ENCODE results near the gene PCBP3. TPM values are rescaled to one million over a fixed set of nuclear protein-coding genes. Genes with fewer than 3 reads are reported as not detected.
A peak's percentile ranks its signal among the peaks of the same experiment; 100 is the strongest.

PCBP3 gene
- total and polyA plus RNA-seq, 2 of the 13 experiments (the other 11 are each of a cell fraction or from before 2014, with no cell fraction given): not detected

GRCh38 chr21:45954261-45954660 is 310.7 kb downstream of the PCBP3 start:
- intact Hi-C loops (cut with micrococcal nuclease; ENCODE audit: unreplicated experiment): no loop called here
- Histone ChIP-seq H3K27ac (ENCODE audit: extremely low read length, insufficient read depth, low read length) (no peak overlapping the region), H3K4me3 (replicated peaks in 1 of 3; ENCODE audit: insufficient read depth in 1 of 3, low read depth in 2 of 3, low read length in 3 of 3) (no peak overlapping the region), H3K4me2 (ENCODE audit: low read depth, low read length) (no peak overlapping the region), H3K9me3 (ENCODE audit: low read length) (no peaks in the 10 kb centered on the region), H4K20me1 (ENCODE audit: insufficient read depth, low read length) (no peaks in the 10 kb centered on the region), H3K4me1 (ENCODE audit: insufficient read depth, low read length) (no peaks in the 10 kb centered on the region), H3K27me3 (ENCODE audit: control insufficient read depth in 1 of 2, insufficient read depth in 2 of 2, low read length in 2 of 2) (peaks cover 1 to 43% of the 10 kb centered on the region in 2 experiments; a peak in 4 of 5 replicates), H3K79me2 (ENCODE audit: insufficient read depth, low read length) (no peaks in the 10 kb centered on the region), H3K9ac (ENCODE audit: insufficient read depth, low read depth, low read length) (no peak overlapping the region), H3K36me3 (replicated peaks in 1 of 2; ENCODE audit: control insufficient read depth in 1 of 2, insufficient read depth in 2 of 2, low read length in 2 of 2) (no peaks in the 10 kb centered on the region), H2AFZ (ENCODE audit: low read length) (no peak overlapping the region)
- ATAC-seq: peak; percentile 32; the same call in 1 of the 3 replicates
- ChIA-PET POLR2A (no interaction called here), CTCF (ENCODE audit: low intra/inter-chr PET ratio, low total read pairs) (no interaction called here)
- in situ Hi-C loops (cut with HindIII; ENCODE audit: extremely low pct_ligation_motif_present, low pct_unique_long_range_greater_than_20kb): no loop called here
- WGBS (ENCODE audit: low lambda C conversion rate): 28% methylated on average over 12 of the region's 12 CpGs
- no TSS peak for BruUV-seq (replicated peaks)
- no peak for FAIRE-seq
- DNase-seq (ENCODE audit: low spot score): no peak
- TF ChIP-seq HOMEZ (CRISPR knock-in tag; IDR thresholded peaks at IDR 0.05; ENCODE audit: low read depth) (no peak), SAP130 (CRISPR knock-in tag; IDR thresholded peaks at IDR 0.05; ENCODE audit: low read depth) (no peak), ZBTB3 (CRISPR knock-in tag; IDR thresholded peaks at IDR 0.05; ENCODE audit: borderline replicate concordance, low read depth) (no peak), HMGA1 (CRISPR knock-in tag; conservative IDR thresholded peaks at IDR 0.05) (no peak), LCORL (IDR thresholded peaks at IDR 0.05) (no peak), LCORL (CRISPR knock-in tag; IDR thresholded peaks at IDR 0.05) (no peak), ZNF713 (CRISPR knock-in tag; IDR thresholded peaks at IDR 0.05) (no peak), CENPT (CRISPR knock-in tag; IDR thresholded peaks at IDR 0.05; ENCODE audit: low read depth) (no peak), ZNF619 (CRISPR knock-in tag; IDR thresholded peaks at IDR 0.05) (no peak), ZNF329 (CRISPR knock-in tag; IDR thresholded peaks at IDR 0.05; ENCODE audit: low read depth) (no peak), ZNF816 (CRISPR knock-in tag; IDR thresholded peaks at IDR 0.05; ENCODE audit: borderline replicate concordance) (no peak), ZNF232 (CRISPR knock-in tag; IDR thresholded peaks at IDR 0.05; ENCODE audit: borderline replicate concordance) (no peak), DBP (CRISPR knock-in tag; IDR thresholded peaks at IDR 0.05; ENCODE audit: not compliant biosample characterization) (no peak), ZNF501 (CRISPR knock-in tag; IDR thresholded peaks at IDR 0.05) (no peak), ZNF446 (CRISPR knock-in tag; IDR thresholded peaks at IDR 0.05) (no peak), ZSCAN29 (CRISPR knock-in tag; conservative IDR thresholded peaks at IDR 0.05) (no peak), FOXA3 (CRISPR knock-in tag; IDR thresholded peaks at IDR 0.05) (no peak), TBX2 (CRISPR knock-in tag; IDR thresholded peaks at IDR 0.05; ENCODE audit: borderline replicate concordance) (no peak), SCMH1 (CRISPR knock-in tag; IDR thresholded peaks at IDR 0.05; ENCODE audit: borderline replicate concordance) (no peak), SRY (CRISPR knock-in tag; IDR thresholded peaks at IDR 0.05) (no peak), PAX8 (CRISPR knock-in tag; IDR thresholded peaks at IDR 0.05; ENCODE audit: borderline replicate concordance) (no peak)

Measured in HepG2 (cell line).